ENCODE measurements around the gene CNN3.

The CNN3 gene

DNA sequence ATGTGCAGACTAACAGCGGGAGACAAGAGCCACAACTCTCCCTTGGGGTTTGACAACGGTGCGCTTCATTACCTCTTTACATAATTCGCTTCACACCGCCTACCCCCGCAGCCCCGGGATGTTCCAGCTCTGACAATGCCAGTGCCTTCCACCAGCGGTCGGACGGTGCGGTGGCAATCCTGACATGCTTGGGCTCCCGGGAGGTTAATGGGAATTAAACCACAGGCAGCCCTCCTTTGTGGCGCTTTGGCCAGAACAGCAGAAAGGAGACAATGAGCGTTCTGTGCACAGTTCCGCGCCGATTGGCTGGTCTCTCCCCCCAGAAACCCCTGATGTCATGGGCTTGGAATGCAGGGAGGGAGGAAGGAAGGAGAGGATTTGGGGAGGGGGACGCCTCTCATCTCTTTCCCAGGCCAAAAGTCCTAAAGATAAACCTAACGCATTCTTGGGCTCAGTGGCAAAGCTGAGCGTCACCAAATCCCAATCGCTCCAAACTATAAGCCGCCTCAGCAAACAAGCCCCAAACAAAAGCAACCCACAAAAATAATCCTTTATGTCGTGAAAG lies 1.3 kb downstream of the CNN3 start:
- no peak for FAIRE-seq
- no peak for DNase-seq (ENCODE audit: extremely low spot score, insufficient read length, low read depth)

DNA sequence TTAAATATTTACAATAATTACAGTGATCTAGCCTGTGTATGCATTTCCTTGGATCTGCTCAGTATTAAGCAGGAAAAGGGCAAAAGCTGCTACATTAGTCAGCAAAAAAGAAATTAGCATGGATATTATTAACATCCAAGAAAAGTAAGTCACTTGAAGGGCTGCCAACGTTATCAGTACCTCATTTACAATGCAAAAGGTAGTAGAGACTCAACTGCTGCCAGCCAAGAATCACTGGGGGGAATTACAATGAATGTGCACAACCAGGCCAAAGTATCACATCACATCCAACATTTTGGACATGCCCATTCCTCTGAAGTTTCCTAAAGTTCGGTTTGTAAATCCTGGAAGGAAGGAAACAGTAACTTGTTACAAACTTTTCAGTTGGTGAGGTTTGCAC lies 1.9 kb downstream of the CNN3 start:
- FAIRE-seq (no peak), DNase-seq (ENCODE audit: extremely low spot score, insufficient read length, low read depth) (no peak)

DNA sequence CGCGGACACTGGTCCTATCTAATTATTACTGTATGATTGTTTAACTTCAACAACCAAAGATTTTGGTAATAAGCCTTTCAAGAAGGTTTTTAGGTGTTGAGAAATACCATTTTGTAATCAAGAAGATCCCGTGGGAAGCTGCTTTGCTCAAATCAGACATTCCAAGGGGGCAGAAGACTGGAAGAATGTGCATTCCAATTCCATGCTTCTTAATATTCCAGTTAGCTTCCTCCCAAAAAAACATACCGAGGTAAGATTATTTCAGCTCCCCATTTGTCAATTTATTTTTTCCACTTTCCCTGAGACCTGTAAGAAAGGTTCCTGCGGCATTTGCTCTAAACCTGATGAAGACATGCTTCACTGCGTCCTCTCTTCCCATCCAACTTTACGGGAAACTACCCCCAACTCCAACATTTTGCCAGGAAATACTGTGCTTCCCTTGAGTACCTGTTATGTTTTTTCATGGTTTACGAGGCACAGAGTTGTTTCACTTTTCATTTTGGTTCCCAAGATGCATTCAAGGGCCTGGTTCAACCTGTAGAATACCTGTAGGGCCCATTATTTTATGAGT lies 4.1 kb downstream of the CNN3 start:
- DNase-seq (ENCODE audit: extremely low spot score, insufficient read length, low read depth) (no peak), FAIRE-seq (no peak)

DNA sequence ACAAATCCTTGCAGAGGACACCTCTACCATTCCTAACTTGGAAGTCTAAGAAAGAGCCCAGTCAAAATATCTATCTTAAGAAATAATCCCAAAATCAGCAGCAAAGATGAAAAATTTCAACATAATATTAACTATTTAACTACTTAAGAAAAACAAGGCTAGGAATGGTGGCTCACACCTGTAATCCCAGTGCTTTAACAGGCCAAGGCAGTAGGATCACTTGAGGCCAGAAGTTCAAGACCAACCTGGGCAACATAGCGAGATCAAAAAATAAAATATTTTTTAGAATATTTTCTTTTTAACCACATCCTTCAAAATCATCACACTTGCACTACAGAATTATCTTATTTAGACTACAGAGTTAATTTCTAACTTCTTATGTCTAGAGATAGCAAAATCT lies 4.9 kb downstream of the CNN3 start:
- DNase-seq (ENCODE audit: extremely low spot score, insufficient read length, low read depth) (no peak), FAIRE-seq (no peak)

DNA sequence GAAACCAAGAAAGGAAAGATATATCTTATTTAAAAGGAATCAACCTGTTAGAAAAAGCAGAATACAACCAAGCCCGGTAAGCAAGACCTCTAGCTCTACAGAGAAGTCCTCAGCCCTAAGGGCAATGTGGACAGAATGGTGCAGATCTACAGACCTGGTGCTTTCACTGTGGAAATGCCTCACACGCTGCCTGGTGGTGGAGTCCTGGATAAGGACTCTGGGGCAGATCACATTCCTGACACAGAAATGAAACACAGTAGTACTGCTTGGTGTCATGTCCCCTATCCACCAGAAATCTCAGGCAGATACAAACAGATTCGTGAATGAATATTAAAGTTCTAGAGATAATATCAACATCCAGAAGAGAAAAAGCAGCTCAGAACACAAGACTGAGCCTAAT lies 6.8 kb downstream of the CNN3 start:
- no peak for DNase-seq (ENCODE audit: extremely low spot score, insufficient read length, low read depth)
- no peak for FAIRE-seq

- FAIRE-seq (no peak), DNase-seq (ENCODE audit: extremely low spot score, insufficient read length, low read depth) (no peak)
These were observed 7.5 kb downstream of the CNN3 start for GRCh38 chr1:94919241-94920030.

DNA sequence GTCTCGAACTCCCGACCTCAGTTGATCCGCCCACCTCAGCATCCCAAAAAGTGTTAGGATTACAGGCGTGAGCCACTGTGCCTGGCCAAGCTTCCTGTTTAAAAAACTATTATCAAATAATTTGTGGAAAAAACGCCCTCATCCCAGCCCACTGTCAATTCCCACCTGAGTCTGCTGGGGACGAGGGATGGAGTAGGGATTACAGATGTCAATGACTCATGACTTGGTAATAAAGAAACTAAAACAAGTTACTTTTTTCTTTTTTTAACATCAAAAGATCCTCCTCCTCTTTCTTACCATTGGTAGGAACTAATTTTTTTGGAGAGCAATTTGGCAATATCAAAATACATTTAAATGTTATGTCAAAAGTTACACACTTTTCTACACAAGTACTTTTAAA lies 9.7 kb downstream of the CNN3 start:
- DNase-seq (ENCODE audit: extremely low spot score, insufficient read length, low read depth): no peak
- no peak for FAIRE-seq

- DNase-seq (ENCODE audit: extremely low spot score, insufficient read length, low read depth): no peak
- no peak for FAIRE-seq
These were observed 14.4 kb downstream of the CNN3 start for GRCh38 chr1:94912263-94913184.

- DNase-seq (ENCODE audit: extremely low spot score, insufficient read length, low read depth): no peak
- no peak for FAIRE-seq
These were observed 17.4 kb downstream of the CNN3 start for GRCh38 chr1:94909486-94909885.

DNA sequence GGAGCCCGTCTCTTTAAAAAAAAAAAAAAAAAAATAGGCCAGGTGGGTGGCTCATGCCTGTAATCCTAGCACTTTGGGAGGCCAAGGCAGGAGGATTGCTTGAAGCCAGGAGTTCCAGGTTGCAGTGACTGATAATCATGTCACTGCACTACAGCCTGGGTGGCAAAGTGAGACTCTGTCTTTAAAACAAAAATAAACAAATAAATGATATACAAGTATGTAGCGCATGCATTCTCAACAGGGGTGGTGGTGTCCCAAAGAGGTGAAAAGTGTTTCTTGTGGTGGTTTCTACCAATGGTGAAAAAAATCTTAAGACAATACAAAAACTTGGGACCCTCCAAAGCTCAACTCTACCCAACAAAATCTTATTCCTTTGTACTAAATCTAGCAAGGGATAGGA lies 17.9 kb downstream of the CNN3 start:
- DNase-seq (ENCODE audit: extremely low spot score, insufficient read length, low read depth) (no peak), FAIRE-seq (no peak)

- no peak for FAIRE-seq
These were observed 18.7 kb downstream of the CNN3 start for GRCh38 chr1:94908190-94908589.

GRCh38 chr1:94907136-94907535 lies 19.8 kb downstream of the CNN3 start:
- FAIRE-seq: no peak
- DNase-seq (ENCODE audit: extremely low spot score, insufficient read length, low read depth): no peak

More at GRCh38 chr1:94908190-94908589, 18.7 kb downstream of the CNN3 start:
- no peak for DNase-seq (ENCODE audit: extremely low spot score, insufficient read length, low read depth)

GRCh38 chr1:94906382-94906781 lies 20.5 kb downstream of the CNN3 start:
- DNase-seq (ENCODE audit: extremely low spot score, insufficient read length, low read depth): no peak
- no peak for FAIRE-seq

DNA sequence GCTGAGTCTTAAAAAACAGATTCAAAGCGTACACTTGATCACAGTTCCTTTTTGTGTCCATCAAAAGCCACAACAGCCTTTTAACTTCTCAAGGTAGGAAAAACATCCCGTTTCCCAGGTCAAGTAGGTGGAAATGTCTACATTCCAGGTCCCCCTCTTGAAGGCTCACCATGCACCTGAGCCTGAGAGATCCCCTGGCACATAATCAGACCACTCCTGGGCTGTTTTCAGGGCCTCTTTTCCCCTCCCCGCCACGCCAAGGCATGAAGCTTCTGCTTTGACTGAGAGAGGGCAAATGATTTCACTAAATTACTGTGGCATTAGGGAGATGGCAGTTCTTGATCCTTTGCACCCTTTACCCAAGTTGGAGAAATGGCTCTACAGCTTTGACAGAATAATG lies 21.7 kb downstream of the CNN3 start:
- no peak for FAIRE-seq
- no peak for DNase-seq (ENCODE audit: extremely low spot score, insufficient read length, low read depth)

- no peak for FAIRE-seq
- DNase-seq (ENCODE audit: extremely low spot score, insufficient read length, low read depth): no peak
These were observed 23.5 kb downstream of the CNN3 start for GRCh38 chr1:94903280-94904009.

DNA sequence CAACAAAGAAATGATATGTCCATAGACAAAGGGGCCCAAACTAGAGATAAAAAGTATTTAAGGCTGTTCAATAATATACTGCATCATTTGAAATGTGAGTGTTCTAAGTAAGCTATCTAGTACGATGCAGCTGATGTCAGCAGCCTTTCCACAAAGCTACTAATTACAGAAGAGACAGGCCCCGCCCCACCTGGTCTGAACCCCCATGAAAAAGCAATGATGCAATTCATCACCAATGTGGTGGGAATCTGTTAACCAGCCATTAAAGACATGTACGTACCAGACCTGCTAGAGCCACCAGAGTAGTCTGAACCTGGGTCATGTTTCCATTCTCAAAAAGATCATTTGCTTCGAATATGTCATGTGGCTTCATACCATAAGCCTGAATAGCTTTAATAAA lies 25.1 kb downstream of the CNN3 start:
- no peak for FAIRE-seq
- DNase-seq (ENCODE audit: extremely low spot score, insufficient read length, low read depth): no peak

- FAIRE-seq: no peak
These were observed 27.2 kb downstream of the CNN3 start for GRCh38 chr1:94899756-94900155.

DNA sequence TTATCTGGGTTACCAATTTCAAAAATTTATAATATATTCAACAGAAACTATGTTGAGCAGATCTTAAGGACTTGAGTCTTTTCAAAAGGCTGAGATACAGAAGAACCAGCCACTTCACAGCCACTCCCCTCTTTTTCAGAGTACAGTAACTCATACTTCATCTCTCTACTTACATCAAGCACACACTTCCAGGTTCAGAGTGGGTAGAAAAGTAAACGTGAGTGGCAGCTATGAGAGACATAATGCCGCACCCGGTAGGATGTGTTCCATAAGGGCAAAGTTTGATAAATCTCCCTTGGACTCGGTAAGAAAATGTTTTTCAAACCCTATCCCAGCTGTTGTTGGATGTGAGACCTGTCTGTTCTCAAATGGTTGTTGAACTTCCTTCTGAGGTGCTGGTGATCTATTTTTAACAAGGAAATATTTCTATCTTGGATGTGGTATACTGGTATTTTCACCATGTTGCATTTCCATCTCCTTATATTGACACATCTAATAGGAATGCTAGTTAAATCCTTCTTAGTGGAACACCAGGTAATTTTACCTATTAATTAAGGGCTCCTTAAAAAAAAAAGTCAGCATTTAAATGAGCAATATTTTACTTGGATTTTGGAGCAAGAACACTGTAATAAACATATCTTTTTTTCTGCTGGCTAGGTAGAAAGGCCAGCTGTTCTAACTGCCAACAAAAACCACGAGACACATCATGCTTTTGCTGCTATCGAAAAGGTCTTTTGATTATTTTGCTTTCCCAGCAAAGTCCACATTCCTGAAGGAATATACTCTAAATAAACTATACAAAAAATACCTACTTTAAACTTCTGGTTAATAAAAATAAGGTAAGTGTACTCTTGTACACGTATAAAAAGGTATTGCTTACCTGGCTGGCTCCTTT lies 28.2 kb downstream of the CNN3 start:
- FAIRE-seq (no peak), DNase-seq (ENCODE audit: extremely low spot score, insufficient read length, low read depth) (no peak)

More at GRCh38 chr1:94899756-94900155, 27.2 kb downstream of the CNN3 start:
- no peak for DNase-seq (ENCODE audit: extremely low spot score, insufficient read length, low read depth)

- DNase-seq (ENCODE audit: extremely low spot score, insufficient read length, low read depth) (no peak), FAIRE-seq (no peak)
These were observed 31.4 kb downstream of the CNN3 start for GRCh38 chr1:94895518-94895917.
